Measurements from ENCODE around the gene AWAT2.

Gene AWAT2, protein sequence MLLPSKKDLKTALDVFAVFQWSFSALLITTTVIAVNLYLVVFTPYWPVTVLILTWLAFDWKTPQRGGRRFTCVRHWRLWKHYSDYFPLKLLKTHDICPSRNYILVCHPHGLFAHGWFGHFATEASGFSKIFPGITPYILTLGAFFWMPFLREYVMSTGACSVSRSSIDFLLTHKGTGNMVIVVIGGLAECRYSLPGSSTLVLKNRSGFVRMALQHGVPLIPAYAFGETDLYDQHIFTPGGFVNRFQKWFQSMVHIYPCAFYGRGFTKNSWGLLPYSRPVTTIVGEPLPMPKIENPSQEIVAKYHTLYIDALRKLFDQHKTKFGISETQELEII

DNA sequence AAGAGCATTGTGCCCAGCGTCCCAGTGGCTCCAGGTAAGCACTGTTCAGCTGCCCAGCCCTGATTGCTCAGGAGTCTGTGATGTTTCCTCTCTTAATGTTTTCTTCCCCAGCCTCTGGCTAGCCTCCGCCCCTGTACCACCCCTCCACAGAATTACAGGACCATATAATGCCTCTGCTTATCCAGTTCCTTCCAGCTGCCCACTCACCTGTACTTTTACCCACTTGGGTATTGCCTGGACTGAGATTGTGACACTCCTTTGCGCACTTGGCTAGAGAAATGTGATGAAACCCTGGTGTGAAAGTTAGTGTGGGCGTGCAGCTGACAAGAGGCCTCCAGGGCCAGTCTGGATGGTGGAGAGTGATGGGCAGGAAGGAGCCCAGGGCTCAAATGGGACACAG is at the start of gene AWAT2:
Gene AWAT2, minus strand, starts transcription at position 14 of the 400 bp plus-strand sequence. Its CDS starts 6 bp downstream, at position 8.
- Histone ChIP-seq H3K4me3 (no peak within 1 kb of the TSS), H3K27ac (no peak within 1 kb of the TSS)
- DNase-seq (ENCODE audit: low spot score), result no peak
- TF ChIP-seq, protein P1, sequence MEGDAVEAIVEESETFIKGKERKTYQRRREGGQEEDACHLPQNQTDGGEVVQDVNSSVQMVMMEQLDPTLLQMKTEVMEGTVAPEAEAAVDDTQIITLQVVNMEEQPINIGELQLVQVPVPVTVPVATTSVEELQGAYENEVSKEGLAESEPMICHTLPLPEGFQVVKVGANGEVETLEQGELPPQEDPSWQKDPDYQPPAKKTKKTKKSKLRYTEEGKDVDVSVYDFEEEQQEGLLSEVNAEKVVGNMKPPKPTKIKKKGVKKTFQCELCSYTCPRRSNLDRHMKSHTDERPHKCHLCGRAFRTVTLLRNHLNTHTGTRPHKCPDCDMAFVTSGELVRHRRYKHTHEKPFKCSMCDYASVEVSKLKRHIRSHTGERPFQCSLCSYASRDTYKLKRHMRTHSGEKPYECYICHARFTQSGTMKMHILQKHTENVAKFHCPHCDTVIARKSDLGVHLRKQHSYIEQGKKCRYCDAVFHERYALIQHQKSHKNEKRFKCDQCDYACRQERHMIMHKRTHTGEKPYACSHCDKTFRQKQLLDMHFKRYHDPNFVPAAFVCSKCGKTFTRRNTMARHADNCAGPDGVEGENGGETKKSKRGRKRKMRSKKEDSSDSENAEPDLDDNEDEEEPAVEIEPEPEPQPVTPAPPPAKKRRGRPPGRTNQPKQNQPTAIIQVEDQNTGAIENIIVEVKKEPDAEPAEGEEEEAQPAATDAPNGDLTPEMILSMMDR (IDR thresholded peaks at IDR 0.05), result no peak

DNA sequence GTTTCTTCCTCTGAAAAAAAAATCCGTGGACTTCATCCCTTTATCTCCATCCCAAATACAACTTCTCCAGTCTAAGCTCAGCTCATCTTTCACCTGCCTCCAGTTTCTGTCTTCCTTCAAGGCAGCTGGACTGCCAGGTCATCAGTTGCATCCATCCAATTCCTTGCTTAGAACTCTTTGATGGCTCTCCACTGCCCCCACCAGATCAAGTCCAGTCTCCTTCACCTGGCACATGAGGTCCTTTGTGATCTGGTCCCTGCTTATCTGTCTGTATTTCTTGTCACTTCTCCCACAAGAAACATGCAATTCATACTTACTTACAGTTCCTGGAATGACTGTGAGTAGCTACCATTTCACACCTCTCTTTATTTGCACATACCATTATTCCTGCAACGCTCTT is 46.3 kb upstream of the AWAT2 start:
- no peak overlapping the region for H3K27ac ChIP-seq
- H3K4me3 ChIP-seq, result no peak overlapping the region
- DNase-seq (ENCODE audit: low spot score), result no peak
- TF ChIP-seq, protein P1 (IDR thresholded peaks at IDR 0.05), result no peak

DNA sequence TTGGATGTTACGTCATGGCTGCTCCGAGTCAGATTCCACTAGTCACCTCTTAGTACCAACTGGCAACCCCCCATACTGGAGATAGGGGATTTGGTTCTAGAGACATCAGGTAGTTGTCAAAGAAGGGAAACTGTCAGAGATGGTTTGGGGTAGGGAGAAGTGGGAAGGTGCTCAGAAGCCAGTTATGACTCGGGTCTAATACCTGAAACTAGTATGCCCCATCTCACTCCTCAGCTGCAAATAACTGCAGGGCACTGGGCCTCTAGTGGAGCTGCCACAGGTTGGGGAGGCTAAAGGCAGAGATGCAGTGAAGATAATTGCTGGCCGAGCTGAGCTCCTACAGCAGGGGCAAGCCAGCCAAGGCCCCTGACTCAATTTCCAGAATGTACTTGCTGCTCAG is 42.5 kb upstream of the AWAT2 start:
- no peak overlapping the region for H3K4me3 ChIP-seq
- no peak for DNase-seq (ENCODE audit: low spot score)
- TF ChIP-seq, protein P1 (IDR thresholded peaks at IDR 0.05), result no peak
- no peak overlapping the region for H3K27ac ChIP-seq

- TF ChIP-seq, protein P1 (IDR thresholded peaks at IDR 0.05), result no peak
- Histone ChIP-seq H3K4me3 (no peak overlapping the region), H3K27ac (no peak overlapping the region)
- no peak for DNase-seq (ENCODE audit: low spot score)
Measured at GRCh38 chrX:70089604-70090297, 40.0 kb upstream of the AWAT2 start.

DNA sequence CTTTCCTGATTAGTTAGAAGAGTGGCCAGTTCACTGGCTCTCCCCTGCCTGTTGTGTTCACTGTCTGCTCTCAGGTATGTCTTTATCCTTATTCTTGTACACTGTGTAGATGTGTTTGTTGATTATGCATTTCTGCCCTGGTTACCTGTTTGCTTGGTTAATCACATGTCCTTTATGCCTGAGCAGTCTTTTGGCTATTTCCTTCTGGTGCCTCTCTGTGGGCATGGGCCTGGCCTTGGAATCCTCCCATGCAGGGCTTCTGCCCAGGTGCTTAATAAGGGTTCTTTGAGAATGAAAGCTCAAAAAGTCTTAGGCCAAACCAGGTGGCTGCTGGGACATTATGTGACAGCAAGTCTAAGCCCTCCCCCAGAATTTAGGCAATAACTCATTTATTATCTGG is 39.0 kb upstream of the AWAT2 start:
- DNase-seq (ENCODE audit: low spot score), result no peak
- H3K27ac ChIP-seq, result no peak overlapping the region
- TF ChIP-seq, protein P1 (IDR thresholded peaks at IDR 0.05), result no peak

DNA sequence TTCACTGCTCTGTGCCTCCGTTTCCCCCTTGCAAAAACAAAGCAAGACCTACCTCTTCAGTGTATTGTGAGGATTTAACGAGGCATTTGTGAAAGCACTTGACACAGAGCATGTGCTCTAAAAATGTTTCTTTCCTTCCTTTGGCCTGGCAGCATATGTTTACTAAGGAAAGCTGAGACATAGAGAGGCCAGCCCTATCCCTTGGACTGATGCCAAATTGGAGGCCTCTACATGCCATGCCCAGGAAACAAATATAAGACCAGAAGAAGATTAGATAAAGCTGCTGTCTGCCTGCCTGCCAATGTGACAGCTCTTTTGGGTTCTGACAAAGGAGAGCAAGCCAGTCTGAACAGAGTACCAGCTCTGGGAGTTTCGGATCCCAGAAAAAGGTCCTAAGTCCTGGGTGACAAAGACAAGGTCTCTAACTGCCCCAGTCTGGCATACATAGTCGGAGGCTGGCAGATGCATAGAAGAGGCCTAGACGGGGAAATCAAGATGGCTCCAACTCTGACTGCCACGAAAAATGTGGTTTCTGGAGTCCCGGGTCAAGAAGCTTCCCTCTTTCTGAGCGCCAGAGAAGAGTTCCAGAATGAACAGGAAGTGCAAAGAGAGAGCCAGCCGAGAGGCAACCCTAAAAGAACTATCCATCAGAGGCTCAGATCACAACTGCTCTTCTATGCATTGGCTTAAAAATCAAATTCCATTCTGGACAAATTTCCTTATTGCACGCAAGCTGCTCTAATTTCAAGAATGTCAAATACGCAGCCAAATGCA is 38.3 kb upstream of the AWAT2 start:
- DNase-seq (ENCODE audit: low spot score), result no peak
- TF ChIP-seq, protein P1 (IDR thresholded peaks at IDR 0.05), result no peak
- Histone ChIP-seq H3K4me3 (no peak overlapping the region), H3K27ac (no peak overlapping the region)

More for the DNA sequence above, 39.0 kb upstream of the AWAT2 start:
- no peak overlapping the region for H3K4me3 ChIP-seq

Measured in coronary artery (tissue), 2 donors.